Tibial nerve (tissue), 4 donors: Measurements from ENCODE around the gene GSTP1.
A peak's percentile ranks its signal among the peaks of the same experiment; 100 is the strongest.

Source experiments
- CTCF ChIP-seq, 5 experiments: fragments of 200-600 bp in 3 of 5; fragments of 450-650 bp in 2 of 5; sonication (generic) in 3 of 5; IDR thresholded peaks; one replicate each; pipeline ENCODE4 v1.5.1; 2016 to 2019; ENCODE audit warnings: antibody characterized with exemption in 5 of 5, mild to moderate bottlenecking in 3 of 5, moderate library complexity in 2 of 5
- EP300 ChIP-seq, 2 donors: sonication (generic); formaldehyde crosslinking; IDR thresholded peaks; one replicate each; pipeline ENCODE4 v1.6.1; 2017; ENCODE audit warnings: antibody characterized with exemption in 2 of 2, mild to moderate bottlenecking in 1 of 2
- POLR2A ChIP-seq, 2 donors: fragments of 450-650 bp; IDR thresholded peaks; one replicate each; pipeline ENCODE4 v1.6.1; 2017; ENCODE audit warnings: antibody characterized with exemption in 2 of 2, mild to moderate bottlenecking in 2 of 2, moderate library complexity in 2 of 2

DNA sequence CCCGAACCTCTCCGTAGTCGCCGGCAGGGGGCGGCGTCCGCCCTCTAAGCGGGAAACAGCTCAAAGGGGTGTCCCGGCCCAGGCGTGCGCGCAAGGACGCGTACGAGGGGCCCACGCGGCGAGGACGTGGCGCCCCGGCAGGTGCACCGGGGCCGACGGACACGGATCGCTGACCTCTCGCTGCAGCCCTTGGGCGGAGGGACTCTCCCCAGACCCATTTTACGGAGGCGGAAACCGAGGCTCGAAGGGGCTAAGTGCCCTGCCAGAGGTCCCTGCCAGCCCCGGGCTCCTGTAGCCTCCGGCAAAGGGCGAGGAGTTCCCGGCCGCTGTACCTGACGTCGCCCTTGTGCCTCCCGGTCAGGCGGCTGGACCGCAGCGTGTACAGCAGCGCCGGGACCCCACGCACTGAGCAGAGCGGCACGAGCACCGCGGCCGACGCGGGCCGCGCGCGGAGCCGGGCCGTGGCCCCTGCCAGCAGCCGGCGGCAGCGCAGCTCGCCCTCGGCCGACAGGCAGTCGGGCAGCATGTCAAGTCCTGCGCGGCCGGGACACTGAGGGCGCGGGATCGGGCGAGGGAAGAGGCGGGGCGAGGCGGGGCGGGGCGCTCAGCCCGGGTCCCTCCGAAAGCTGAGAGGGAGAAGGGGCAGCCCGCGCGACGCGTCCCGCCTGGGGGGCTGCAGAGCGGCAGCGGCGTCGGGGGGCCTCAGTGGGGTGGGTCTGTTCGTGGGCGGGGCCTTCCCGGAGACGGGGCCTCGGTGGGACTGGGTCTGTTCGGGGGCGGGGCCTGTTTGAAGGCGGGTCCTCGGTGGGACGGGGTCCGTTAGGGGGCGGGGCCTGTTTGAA lies 46.0 kb downstream of the GSTP1 start, which contains the start of gene NUDT8:
- TF ChIP-seq CTCF (IDR thresholded peaks at IDR 0.05) (peak; percentile 91 to 94 (median 92)), EP300 (IDR thresholded peaks at IDR 0.05) (no peak), POLR2A (IDR thresholded peaks at IDR 0.05) (peak; percentile 49 to 65)
